Hepatocyte (in vitro differentiated cells): ENCODE results near the gene MAST4. TPM values are rescaled to one million over a fixed set of nuclear protein-coding genes. Genes with fewer than 3 reads are reported as not detected.

Experiments used
- DNase-seq: peaks from one replicate; pipeline ENCODE4 v3.0.0-alpha.2; 2016; ENCODE audit warnings: low spot score
- H2AFZ ChIP-seq: fragments of 200-600 bp; sonication (generic); 2 replicates; pipeline ENCODE4 v1.6.0; 2016; ENCODE audit warnings: antibody characterized with exemption, mild to moderate bottlenecking
- H3K27ac ChIP-seq: fragments of 200-600 bp; sonication (generic); 2 replicates; pipeline ENCODE4 v1.5.1; 2016; ENCODE audit warnings: mild to moderate bottlenecking
- H3K27me3 ChIP-seq: fragments of 200-600 bp; sonication (generic); 2 replicates; pipeline ENCODE4 v1.6.1; 2016
- H3K36me3 ChIP-seq: fragments of 200-600 bp; sonication (generic); replicated peaks from 2 replicates; pipeline ENCODE4 v1.5.1; 2016; ENCODE audit warnings: low read depth; ENCODE audit not compliant: insufficient read depth
- H3K4me1 ChIP-seq: fragments of 200-600 bp; sonication (generic); 2 replicates; pipeline ENCODE4 v1.5.1; 2016; ENCODE audit warnings: mild to moderate bottlenecking, moderate library complexity; ENCODE audit not compliant: insufficient read depth
- H3K4me2 ChIP-seq: fragments of 200-600 bp; sonication (generic); 2 replicates; pipeline ENCODE4 v1.6.0; 2016
- H3K4me3 ChIP-seq: fragments of 200-600 bp; sonication (generic); 2 replicates; pipeline ENCODE4 v1.5.1; 2016; ENCODE audit warnings: mild to moderate bottlenecking
- H3K79me2 ChIP-seq: fragments of 200-600 bp; sonication (generic); 2 replicates; pipeline ENCODE4 v1.6.0; 2017; ENCODE audit warnings: mild to moderate bottlenecking
- H3K9me2 ChIP-seq: fragments of 200-600 bp; sonication (generic); replicated peaks from 2 replicates; pipeline ENCODE4 v1.6.0; 2017; ENCODE audit warnings: mild to moderate bottlenecking; ENCODE audit not compliant: insufficient read depth
- H3K9me3 ChIP-seq: fragments of 200-600 bp; sonication (generic); 2 replicates; pipeline ENCODE4 v1.5.1; 2016; ENCODE audit warnings: low read depth, mild to moderate bottlenecking
- H4K20me1 ChIP-seq: fragments of 200-600 bp; sonication (generic); 2 replicates; pipeline ENCODE4 v1.6.0; 2016; ENCODE audit warnings: mild to moderate bottlenecking; ENCODE audit not compliant: insufficient read depth, poor library complexity, severe bottlenecking
- CTCF ChIP-seq: fragments of 200-600 bp; sonication (generic); IDR thresholded peaks from 2 replicates; pipeline ENCODE4 v1.5.1; 2016; ENCODE audit warnings: antibody characterized with exemption, mild to moderate bottlenecking; ENCODE audit not compliant: poor library complexity
- EZH2 ChIP-seq: fragments of 200-600 bp; sonication (generic); IDR thresholded peaks from 2 replicates; pipeline ENCODE4 v1.6.1; 2016; ENCODE audit warnings: antibody characterized with exemption, mild to moderate bottlenecking, borderline replicate concordance
- EZH2phosphoT487 ChIP-seq: fragments of 200-600 bp; sonication (generic); IDR thresholded peaks from one replicate; pipeline ENCODE4 v1.6.1; 2018; ENCODE audit warnings: antibody characterized with exemption, mild to moderate bottlenecking, low read depth, moderate library complexity; ENCODE audit not compliant: unreplicated experiment, severe bottlenecking
- WGBS: methylation state at CpG from one replicate; pipeline ENCODE4 v1.1.6; 2016; ENCODE audit warnings: low lambda C conversion rate; ENCODE audit errors: missing lambda C conversion rate; 5-methylcytosine and 5-hydroxymethylcytosine counted together
- polyA plus RNA-seq: library from polyadenylated mRNA; unstranded; fragments of >200 nt; fragmentation: Nextera tagmentation; extraction: Ambion mirVana; gene quantifications from 2 replicates; pipeline ENCODE4 v1.2.1, GENCODE V29; 2016
- total RNA-seq: library from RNA; depleted of rRNA; stranded (reverse); fragments of >200 nt; gene quantifications from 2 replicates; pipeline ENCODE4 v1.2.3, GENCODE V29; 2014

MAST4 gene
- total and polyA plus RNA-seq, 2 experiments from 2014 or later = 11.7 to 13.2 TPM

- Histone ChIP-seq H3K27ac (no peak overlapping the region), H4K20me1 (no peaks in the 10 kb centered on the region), H3K36me3 (no peaks in the 10 kb centered on the region), H3K9me3 (no peaks in the 10 kb centered on the region), H2AFZ (no peak overlapping the region), H3K4me1 (no peaks in the 10 kb centered on the region), H3K79me2 (no peaks in the 10 kb centered on the region), H3K4me3 (no peak overlapping the region), H3K9me2 (no peaks in the 10 kb centered on the region), H3K4me2 (no peak overlapping the region), H3K27me3 (no peaks in the 10 kb centered on the region)
- TF ChIP-seq EZH2phosphoT487 = no peak
- no peak for TF ChIP-seq EZH2
- no peak for TF ChIP-seq CTCF
- no peak for DNase-seq
- WGBS = 96% methylated on average over 3 of the region's 3 CpGs
Observed at GRCh38 chr5:67115817-67116216, 519.6 kb downstream of the MAST4 start.

- Histone ChIP-seq H3K36me3 (no peaks in the 10 kb centered on the region), H3K27ac (no peak overlapping the region), H2AFZ (no peak overlapping the region), H3K4me3 (no peak overlapping the region), H4K20me1 (no peaks in the 10 kb centered on the region), H3K9me3 (no peaks in the 10 kb centered on the region), H3K27me3 (no peaks in the 10 kb centered on the region), H3K79me2 (no peaks in the 10 kb centered on the region), H3K4me2 (no peak overlapping the region), H3K9me2 (no peaks in the 10 kb centered on the region), H3K4me1 (no peaks in the 10 kb centered on the region)
- DNase-seq = no peak
- WGBS = 54% methylated on average over 4 of the region's 4 CpGs
- no peak for TF ChIP-seq CTCF
- TF ChIP-seq EZH2phosphoT487 = no peak
- no peak for TF ChIP-seq EZH2
Observed at GRCh38 chr5:67118050-67118620, 521.9 kb downstream of the MAST4 start.

- no peak overlapping the region for H3K4me3 ChIP-seq
- H4K20me1 ChIP-seq = no peaks in the 10 kb centered on the region
- no peaks in the 10 kb centered on the region for H3K9me2 ChIP-seq
- H3K4me2 ChIP-seq = no peak overlapping the region
- no peak for DNase-seq
- H3K4me1 ChIP-seq = no peaks in the 10 kb centered on the region
- TF ChIP-seq EZH2 (no peak), EZH2phosphoT487 (no peak), CTCF (no peak)
- no peaks in the 10 kb centered on the region for H3K27me3 ChIP-seq
- H3K27ac ChIP-seq = no peak overlapping the region
- H3K79me2 ChIP-seq = no peaks in the 10 kb centered on the region
- 67% methylated on average over 1 of the region's 1 CpG for WGBS
- H3K9me3 ChIP-seq = no peaks in the 10 kb centered on the region
- no peak overlapping the region for H2AFZ ChIP-seq
- no peaks in the 10 kb centered on the region for H3K36me3 ChIP-seq
Observed at GRCh38 chr5:67119010-67119409, 522.8 kb downstream of the MAST4 start.

- no peaks in the 10 kb centered on the region for H3K79me2 ChIP-seq
- H2AFZ ChIP-seq = no peak overlapping the region
- peaks cover 4% of the 10 kb centered on the region for H3K4me1 ChIP-seq
- no peak overlapping the region for H3K27ac ChIP-seq
- H3K9me2 ChIP-seq = no peaks in the 10 kb centered on the region
- no peak for DNase-seq
- no peaks in the 10 kb centered on the region for H3K27me3 ChIP-seq
- no peak overlapping the region for H3K4me3 ChIP-seq
- H3K36me3 ChIP-seq = no peaks in the 10 kb centered on the region
- TF ChIP-seq EZH2phosphoT487 (no peak), CTCF (no peak), EZH2 (no peak)
- H3K4me2 ChIP-seq = no peak overlapping the region
- H4K20me1 ChIP-seq = no peaks in the 10 kb centered on the region
- H3K9me3 ChIP-seq = no peaks in the 10 kb centered on the region
Observed at GRCh38 chr5:67120032-67120431, 523.8 kb downstream of the MAST4 start.
